ENCODE results near the gene SNRPB.

Gene SNRPB

GRCh38 chr20:2429051-2429450 is 41.5 kb downstream of the SNRPB start:
- no peak for DNase-seq (ENCODE audit: low read depth in 2 of 2)

DNA sequence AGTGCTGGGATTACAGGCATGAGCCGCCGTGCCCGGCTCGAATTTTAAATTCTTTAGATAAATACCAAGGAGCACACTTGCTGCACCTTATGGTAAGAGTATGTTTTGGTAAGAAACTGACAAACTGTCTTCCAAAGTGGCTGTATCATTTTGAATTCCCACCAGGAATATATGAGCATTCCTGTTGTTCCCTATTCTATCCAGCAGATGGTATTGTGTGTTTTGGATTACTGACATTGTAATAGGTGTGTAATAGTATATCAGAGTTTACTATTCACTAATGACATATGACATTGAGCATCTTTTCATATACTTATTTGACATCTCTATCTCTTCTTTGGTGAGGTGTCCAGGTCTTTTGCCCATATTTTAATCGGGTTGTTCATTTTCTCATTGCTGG is 49.3 kb downstream of the SNRPB start:
- no peak for DNase-seq (ENCODE audit: low read depth in 2 of 2)

DNA sequence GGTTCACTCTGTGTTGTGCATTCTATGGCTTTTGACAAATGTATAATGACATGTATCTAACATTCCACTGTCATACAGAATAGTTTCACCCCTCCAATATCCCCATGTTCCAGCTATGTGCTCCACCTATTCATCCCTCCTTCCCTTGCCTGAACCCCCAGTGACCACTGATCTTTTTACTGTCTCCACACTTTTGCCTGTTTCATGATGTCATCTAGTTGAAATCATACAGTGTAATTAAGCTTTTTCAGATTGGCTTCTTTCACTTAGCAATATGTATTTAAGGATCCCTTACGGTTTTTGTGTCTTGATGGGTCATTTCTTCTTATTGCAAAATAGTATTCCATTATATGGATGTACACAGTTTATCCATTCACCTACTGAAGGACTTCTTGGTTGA is 50.1 kb downstream of the SNRPB start:
- DNase-seq (ENCODE audit: low read depth in 2 of 2): no peak

DNA sequence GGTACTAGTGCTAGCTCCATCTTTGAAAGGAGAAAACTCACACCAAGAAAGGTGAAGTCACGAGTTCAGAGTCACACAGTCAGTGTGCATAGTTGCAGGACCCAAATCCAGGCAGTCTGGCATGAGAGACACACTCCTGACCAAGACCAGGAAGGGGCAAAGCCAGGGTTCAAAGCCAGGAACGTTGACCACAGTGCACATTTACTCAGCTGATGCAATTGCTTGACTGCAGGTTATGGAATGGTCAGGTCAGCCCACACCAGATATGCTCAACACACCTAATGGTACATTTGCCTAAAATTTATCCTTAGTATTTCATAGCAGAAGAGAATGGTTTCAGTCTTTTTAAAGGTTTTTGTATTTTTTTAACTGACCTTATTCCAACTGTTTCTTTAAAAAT is 52.2 kb downstream of the SNRPB start:
- DNase-seq (ENCODE audit: low read depth in 2 of 2): no peak

DNA sequence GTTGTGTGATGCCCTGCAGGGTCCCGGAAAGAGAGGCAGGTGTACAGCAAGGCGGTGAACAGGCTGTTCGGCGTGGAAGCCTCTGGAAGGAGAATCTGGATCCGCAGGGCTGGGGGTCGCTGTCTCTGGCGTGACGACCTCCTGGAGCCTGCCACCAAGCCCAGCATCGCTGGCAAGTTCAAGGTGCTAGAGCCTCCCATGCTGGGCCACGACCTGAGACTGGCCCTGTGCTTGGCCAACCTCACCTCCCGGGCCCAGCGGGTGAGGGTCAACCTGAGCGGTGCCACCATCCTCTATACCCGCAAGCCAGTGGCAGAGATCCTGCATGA is 53.4 kb downstream of the SNRPB start:
- no peak for DNase-seq (ENCODE audit: low read depth in 2 of 2)

DNA sequence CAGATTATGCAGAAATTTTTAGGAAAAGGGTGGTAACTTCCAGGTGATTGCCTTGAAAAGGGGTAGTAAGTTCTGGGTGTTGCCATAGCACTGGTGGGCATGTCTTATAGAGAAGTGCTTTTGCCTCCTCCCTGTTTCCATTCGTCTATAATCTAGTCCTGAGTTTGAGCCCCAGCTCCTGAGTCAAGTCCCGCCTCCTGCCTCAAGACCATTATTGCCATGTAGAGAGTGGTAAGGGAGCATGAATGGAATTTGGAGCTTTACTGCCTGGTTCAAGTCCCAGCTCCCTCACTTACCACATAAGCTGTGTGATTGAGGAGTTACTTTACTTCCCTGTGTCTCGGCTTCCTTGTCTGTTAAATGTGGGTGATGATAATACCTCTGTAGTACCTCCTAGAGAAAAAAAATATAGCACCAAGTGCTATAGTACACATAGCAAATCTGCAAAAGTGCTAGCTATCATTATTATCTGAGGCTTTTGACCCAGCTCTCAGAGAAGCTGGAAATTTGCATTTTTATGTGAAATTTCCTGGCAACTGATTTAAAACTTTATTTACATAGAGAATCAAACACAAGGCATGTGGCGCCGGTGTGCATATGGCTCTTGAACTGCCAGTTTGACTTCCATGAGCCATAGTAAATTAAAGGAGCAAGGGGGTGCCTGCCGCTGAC is 53.9 kb downstream of the SNRPB start:
- no peak for DNase-seq (ENCODE audit: low read depth in 2 of 2)

Data from stimulated activated CD8-positive, alpha-beta memory T cell treated with anti-CD3 and anti-CD28 coated beads, Interleukin-2, amount 100 ng/mL, for 1 hour (primary cell).